MM.1S (cell line): ENCODE results near the gene PALD1.

Experiments used
- EZH2 ChIP-seq: fragments of 300-600 bp; sonication (generic); optimal IDR thresholded peaks from 2 replicates; pipeline ENCODE3; 2017; ENCODE audit warnings: low read depth, mild to moderate bottlenecking, antibody characterized with exemption, low read length, mixed read lengths
- EZH2phosphoT487 ChIP-seq: fragments of 300-600 bp; sonication (generic); IDR thresholded peaks from 2 replicates; pipeline ENCODE4 v1.6.1; 2018; ENCODE audit warnings: antibody characterized with exemption, low read length
- TF ChIP-seq, protein P1 (sequence below): fragments of 300-600 bp; sonication (generic); IDR thresholded peaks from 2 replicates; pipeline ENCODE4 v1.5.1; 2016; ENCODE audit warnings: antibody characterized with exemption, low read length, mixed read lengths

DNA sequence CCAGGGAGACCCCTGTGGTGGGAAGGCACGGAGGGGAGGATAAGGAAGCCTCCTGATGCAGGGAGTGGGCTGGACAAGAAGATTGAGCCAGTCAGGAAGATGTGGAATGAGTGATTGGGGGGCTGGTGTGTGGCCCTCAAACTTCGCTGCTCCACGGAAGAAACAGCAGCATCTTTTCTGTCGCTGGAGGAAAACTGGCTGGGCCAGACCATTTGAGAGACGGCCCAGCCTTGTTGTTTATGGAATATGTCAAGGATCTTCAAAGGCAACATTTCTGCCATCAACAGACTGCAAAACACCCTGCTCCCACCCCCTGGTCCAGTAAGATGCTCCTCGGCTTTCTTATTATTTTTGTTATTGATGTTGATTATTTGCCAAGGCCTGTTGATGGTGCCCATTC lies 29.4 kb downstream of the PALD1 start:
- TF ChIP-seq, protein P1, sequence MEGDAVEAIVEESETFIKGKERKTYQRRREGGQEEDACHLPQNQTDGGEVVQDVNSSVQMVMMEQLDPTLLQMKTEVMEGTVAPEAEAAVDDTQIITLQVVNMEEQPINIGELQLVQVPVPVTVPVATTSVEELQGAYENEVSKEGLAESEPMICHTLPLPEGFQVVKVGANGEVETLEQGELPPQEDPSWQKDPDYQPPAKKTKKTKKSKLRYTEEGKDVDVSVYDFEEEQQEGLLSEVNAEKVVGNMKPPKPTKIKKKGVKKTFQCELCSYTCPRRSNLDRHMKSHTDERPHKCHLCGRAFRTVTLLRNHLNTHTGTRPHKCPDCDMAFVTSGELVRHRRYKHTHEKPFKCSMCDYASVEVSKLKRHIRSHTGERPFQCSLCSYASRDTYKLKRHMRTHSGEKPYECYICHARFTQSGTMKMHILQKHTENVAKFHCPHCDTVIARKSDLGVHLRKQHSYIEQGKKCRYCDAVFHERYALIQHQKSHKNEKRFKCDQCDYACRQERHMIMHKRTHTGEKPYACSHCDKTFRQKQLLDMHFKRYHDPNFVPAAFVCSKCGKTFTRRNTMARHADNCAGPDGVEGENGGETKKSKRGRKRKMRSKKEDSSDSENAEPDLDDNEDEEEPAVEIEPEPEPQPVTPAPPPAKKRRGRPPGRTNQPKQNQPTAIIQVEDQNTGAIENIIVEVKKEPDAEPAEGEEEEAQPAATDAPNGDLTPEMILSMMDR, result no peak
- TF ChIP-seq EZH2 (no peak), EZH2phosphoT487 (no peak)
